Stimulated activated naive CD4-positive, alpha-beta T cell (primary cell): ENCODE measurements around the gene ARID3B.
"Not testable (repeated sequence)": the region's sequence is repeated elsewhere in the genome, so short reads cannot be mapped to it uniquely, and the experiment has no call there.

Experiments
- DNase-seq, 6 experiments: peaks; one replicate each; lab custom pipeline; 2025; lab: John Stamatoyannopoulos, UW

The ARID3B gene

GRCh38 chr15:74621546-74621920 lies 80.5 kb downstream of the ARID3B start:
- no peak for DNase-seq

- no peak for DNase-seq
Observed at GRCh38 chr15:74621936-74622335, 80.9 kb downstream of the ARID3B start.

DNA sequence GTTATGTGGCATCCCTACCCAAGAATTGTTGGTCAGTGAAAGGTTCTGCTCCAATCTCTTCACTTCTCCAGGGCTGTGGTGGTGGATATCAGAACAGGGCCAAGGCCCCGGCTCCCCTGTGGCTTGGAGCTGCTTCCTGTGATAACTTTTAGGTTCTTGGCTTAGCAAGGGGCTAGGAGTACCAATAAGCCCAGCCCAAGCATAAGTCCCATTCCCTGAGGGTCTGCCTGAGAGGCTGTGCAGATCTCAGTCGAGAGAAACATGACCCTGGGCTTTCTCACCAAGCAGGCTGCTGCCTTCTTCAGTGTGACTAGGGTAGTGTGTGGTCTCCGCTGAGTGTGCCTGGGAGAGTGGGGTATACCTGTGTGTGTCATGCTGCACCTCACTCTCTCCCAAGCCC lies 81.7 kb downstream of the ARID3B start:
- no peak for DNase-seq

GRCh38 chr15:74624020-74624602 lies 83.1 kb downstream of the ARID3B start:
- DNase-seq: no peak

DNA sequence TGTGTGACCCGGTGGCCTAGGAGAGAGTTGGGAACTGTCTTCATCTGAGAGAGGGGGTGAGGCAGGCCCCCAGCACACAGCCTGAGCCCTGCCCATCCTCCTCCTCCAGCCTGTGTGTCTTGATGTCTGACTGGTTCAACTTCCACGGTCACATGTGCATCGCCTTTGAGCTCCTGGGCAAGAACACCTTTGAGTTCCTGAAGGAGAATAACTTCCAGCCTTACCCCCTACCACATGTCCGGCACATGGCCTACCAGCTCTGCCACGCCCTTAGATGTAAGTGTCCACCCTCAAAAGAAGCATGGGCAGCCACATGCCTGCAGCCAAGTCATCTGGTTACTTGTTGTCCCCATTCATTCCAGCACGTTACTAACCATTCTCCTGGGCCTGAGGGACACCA lies 84.7 kb downstream of the ARID3B start:
- no peak for DNase-seq

DNA sequence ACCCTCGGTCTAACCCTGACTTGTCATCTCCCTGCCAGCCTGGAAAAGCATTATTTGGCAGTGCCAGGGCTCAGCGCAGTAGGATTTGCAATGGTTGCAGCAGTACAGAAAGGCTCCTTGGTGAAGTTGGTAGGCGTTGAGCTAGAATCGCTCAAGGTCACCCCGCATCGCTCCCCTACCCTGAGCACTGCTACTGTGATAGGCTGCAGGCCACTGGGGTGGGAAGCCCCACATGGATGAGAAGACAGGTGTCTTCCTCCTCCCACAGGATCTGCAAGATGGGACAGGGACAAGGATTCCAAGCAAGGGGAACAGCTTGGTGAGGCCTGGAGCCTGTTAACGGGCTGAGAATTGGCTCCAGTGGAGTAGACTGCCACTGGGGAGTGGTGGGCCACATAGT lies 85.3 kb downstream of the ARID3B start:
- no peak for DNase-seq

DNA sequence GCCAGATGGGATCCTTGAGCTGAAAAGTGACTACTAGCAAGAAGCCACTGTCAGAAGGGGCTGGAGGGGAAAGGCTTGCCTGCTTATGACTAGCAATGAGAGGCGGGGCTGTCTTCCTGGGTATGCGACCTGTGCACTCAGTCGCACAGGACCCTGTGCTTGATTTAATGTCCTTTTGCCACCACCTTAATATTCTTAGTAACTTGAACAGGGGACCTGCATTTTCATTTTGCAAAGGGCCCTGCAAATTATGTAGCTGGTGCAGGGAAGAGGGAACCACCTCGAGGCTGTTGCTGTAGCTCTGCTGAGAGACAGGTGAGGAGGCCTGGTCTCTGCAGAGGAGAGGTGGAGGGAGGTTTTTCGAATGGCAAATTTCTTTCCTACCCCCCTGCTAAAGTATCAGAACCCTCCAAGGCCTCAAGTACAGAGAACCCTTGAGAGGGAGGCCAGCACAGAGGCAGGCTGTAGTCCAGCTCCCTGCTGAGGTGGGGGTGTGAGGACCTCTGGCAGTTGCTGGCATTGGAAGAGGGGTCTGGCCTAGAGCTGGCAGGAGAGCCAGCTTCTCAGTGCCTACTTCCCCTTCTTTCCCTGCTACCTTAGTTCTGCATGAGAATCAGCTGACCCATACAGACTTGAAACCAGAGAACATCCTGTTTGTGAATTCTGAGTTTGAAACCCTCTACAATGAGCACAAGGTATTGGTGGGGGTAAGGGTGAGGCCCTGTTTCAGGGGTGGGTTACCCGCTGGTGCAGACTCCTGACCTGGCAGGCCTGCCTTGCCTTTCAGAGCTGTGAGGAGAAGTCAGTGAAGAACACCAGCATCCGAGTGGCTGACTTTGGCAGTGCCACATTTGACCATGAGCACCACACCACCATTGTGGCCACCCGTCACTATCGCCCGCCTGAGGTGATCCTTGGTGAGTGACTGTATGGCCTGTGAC lies 86.0 kb downstream of the ARID3B start:
- no peak for DNase-seq

DNA sequence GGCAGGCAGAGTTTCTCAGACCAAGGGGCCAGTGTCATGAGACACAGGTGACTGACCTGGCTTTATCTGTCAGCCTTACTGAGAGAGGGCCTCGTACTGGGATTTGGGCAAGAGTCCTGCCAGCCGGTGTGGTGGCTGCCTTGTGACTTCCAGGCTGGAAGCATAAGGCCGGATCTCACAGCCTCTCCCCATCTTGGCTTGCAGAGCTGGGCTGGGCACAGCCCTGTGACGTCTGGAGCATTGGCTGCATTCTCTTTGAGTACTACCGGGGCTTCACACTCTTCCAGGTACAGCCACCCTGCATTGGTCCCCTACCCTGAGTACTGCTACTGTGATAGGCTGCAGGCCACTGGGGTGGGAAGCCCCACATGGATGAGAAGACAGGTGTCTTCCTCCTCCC lies 86.7 kb downstream of the ARID3B start:
- DNase-seq: no peak

DNA sequence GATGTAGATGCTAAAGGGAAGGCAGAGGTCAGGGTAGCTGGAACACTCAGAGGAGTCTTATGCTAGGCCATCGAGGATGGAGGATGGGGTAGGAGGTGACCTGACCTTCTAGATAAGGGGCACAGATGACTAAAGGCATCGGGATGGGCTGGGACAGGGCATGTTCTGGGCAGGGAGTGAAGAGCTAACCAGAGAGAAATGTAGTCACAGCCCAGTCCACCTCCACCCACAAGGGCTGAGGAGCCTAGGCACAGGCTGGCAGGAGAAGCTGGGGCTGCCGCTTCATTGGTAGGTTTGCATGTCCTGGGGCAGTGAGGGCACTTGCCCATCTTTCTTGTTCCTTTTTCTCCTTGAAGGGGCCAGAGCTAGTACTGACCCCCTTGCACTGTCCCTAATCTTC lies 87.2 kb downstream of the ARID3B start:
- no peak for DNase-seq

DNA sequence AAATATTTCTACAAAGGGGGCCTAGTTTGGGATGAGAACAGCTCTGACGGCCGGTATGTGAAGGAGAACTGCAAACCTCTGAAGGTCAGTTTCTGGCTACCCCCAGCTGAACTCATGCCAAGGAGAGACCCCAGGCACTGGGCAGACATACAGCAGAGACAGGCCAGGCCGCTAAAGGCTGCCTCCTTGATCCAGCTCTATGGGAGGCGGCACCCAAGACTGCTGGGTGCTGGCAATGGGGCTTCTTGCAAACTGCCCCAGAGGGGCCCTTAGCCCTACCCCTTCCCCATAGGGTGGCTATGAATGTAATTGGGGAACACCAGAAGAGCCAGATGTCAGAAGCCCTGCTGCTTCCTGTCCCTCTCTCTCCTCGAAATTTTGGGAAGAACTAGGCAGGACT lies 87.9 kb downstream of the ARID3B start:
- DNase-seq: no peak

DNA sequence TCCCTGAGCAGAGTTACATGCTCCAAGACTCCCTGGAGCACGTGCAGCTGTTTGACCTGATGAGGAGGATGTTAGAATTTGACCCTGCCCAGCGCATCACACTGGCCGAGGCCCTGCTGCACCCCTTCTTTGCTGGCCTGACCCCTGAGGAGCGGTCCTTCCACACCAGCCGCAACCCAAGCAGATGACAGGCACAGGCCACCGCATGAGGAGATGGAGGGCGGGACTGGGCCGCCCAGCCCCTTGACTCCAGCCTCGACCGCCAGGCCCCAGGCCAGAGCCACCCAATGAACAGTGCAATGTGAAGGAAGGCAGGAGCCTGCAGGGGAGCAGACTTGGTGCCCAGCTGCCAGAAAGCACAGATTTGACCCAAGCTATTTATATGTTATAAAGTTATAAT lies 88.7 kb downstream of the ARID3B start:
- DNase-seq: not testable (repeated sequence)

DNA sequence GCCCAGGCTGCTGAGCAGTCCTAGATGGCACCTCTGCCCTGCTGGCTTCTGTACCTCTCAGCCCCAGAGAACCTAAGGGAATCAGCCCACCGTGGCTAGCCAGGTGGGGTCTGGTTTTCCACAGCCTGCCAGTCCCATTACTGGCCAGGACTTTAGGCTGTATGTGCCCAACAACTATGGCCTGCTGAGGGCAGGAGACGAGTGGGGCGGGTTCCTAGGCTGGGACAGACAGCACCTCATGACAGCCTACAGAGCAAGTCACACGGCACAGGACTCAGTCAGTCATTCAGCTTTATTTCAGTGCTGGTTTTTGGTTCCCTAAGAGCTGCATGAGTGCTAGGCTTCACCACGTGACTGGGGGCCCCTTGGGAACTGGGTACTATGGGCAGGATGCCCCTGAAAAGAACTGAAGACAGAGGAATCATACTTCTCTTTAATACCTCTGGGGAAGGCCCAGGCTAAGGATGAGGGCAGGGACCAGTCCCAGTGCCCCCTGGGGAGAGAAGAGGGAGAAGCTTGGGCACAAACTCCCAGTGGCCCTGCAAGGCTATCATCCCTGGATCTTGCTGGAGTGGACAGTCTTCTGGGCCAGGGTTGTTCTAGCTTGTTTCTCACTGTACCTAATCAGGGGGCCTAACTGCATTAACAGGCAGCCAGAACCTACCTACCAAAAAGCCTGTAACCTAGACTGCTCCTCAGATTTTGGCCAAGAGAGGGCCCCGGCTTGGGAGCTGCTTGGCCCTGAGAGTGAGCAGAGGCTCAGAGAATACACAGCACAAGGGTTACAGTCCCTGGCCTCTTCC lies 89.5 kb downstream of the ARID3B start:
- no peak for DNase-seq

- DNase-seq: no peak
Observed at GRCh38 chr15:74631087-74631385, 90.0 kb downstream of the ARID3B start.

GRCh38 chr15:74631408-74631807 lies 90.4 kb downstream of the ARID3B start:
- DNase-seq: no peak

DNA sequence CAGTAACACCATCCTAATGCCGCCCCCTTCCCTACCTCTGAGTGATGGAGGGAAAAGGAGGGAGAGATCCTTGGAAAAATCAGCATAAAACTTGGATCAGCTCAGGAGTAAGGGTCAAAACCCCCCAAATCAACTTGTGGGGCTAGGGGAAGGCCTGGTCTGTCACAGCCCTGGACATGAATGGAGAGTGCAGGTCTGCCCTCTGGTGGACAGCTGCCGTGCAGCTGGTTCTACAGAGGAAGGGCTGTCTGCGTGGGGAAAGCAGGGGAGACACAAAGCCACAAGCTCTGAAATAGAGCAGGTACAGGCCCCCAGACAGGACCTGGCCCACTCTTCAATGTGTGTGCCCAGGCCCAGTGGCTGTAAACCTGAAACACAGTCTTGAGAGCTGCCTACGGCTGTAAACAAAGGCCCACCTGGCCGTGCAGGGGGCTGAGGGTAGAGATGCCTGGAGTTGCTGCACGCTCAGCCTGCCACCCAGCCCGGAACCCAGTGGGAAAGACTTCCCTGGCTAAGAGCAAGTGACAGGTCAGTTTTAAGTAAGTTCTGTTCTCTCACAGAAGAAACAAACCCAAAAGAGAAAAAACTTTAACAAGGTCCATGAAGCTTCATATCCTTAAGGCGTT lies 91.0 kb downstream of the ARID3B start:
- DNase-seq: peak in 5 of 6 experiments; percentile 9 to 49 (median 27)

- DNase-seq: no peak
Observed at GRCh38 chr15:74632601-74633000, 91.6 kb downstream of the ARID3B start.

DNA sequence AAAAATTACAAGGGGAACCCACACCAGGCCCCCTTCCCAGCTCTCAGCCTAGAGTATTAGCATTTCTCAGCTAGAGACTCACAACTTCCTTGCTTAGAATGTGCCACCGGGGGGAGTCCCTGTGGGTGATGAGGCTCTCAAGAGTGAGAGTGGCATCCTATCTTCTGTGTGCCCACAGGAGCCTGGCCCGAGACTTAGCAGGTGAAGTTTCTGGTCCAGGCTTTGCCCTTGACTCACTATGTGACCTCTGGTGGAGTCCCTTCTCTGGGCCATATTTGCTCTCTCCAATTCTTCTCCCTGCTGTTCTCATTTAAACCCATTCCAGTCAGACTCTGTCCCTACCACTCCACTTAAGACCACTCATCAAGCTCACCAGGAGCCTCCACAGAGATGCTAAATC lies 92.8 kb downstream of the ARID3B start:
- DNase-seq: no peak

- DNase-seq: peak; percentile 27 to 77 (median 60)
Observed at GRCh38 chr15:74635228-74635627, 94.2 kb downstream of the ARID3B start.

GRCh38 chr15:74636984-74637383 lies 96.0 kb downstream of the ARID3B start:
- no peak for DNase-seq

GRCh38 chr15:74641151-74641550 lies 100.1 kb downstream of the ARID3B start:
- DNase-seq: no peak

GRCh38 chr15:74642348-74642733 lies 101.3 kb downstream of the ARID3B start:
- DNase-seq: no peak
